ENCODE results near the gene SLAMF9. TPM values are rescaled to one million over a fixed set of nuclear protein-coding genes. Genes with fewer than 3 reads are reported as not detected.
"Not testable (repeated sequence)": the region's sequence is repeated elsewhere in the genome, so short reads cannot be mapped to it uniquely, and the experiment has no call there.

Gene SLAMF9
- total RNA-seq, 2 donors from 2014 or later: not detected

- H3K36me3 Mint-ChIP-seq: peaks cover 33 to 65% of the 10 kb centered on the region in 2 donors
- no peak for ATAC-seq
These were observed 33.4 kb downstream of the SLAMF9 start for GRCh38 chr1:159920651-159921050.

DNA sequence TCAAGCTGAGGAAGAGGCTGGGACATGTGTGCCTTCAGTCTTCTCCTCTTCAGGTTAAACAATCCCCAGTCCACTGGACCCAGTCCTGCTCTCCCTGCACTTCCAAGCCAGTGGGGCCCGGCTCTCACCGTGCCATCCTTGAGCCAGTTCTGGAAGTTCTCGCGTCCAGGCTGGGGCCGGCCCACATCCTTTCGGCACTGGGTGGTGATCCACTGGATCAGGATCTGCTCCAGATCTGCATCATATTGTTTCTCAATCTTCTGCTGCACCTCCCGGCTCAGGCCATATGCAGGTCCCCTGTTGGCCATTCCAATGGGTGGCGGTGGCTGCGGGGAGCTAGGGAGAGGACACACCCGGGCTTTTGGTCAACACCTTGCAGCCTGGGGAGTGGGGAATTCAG is 33.8 kb downstream of the SLAMF9 start:
- DNase-seq (ENCODE audit: low spot score in 2 of 2) (no peak), ATAC-seq (no peak)
- Mint-ChIP-seq H3K9me3 (no peaks in the 10 kb centered on the region), H3K27ac (peak overlapping the region; percentile 98 to 100), H3K36me3 (peaks cover 31 to 61% of the 10 kb centered on the region in 2 donors)

More at GRCh38 chr1:159920651-159921050, 33.4 kb downstream of the SLAMF9 start:
- peak overlapping the region; percentile 98 to 100 for H3K27ac Mint-ChIP-seq
- no peaks in the 10 kb centered on the region for H3K9me3 Mint-ChIP-seq
- no peak for DNase-seq (ENCODE audit: low spot score in 2 of 2)

GRCh38 chr1:159919236-159919865 is 34.7 kb downstream of the SLAMF9 start:
- Mint-ChIP-seq H3K27ac (peak overlapping the region in 1 of 2 donors; percentile 75), H3K36me3 (peaks cover 29 to 57% of the 10 kb centered on the region in 2 donors), H3K9me3 (no peaks in the 10 kb centered on the region)
- no peak for DNase-seq (ENCODE audit: low spot score in 2 of 2)
- ATAC-seq: no peak

- no peaks in the 10 kb centered on the region for H3K9me3 Mint-ChIP-seq
- peak overlapping the region; percentile 77 to 87 for H3K27ac Mint-ChIP-seq
- H3K36me3 Mint-ChIP-seq: peaks cover 24 to 49% of the 10 kb centered on the region in 2 donors
- ATAC-seq (no peak), DNase-seq (ENCODE audit: low spot score in 2 of 2) (no peak)
These were observed 35.5 kb downstream of the SLAMF9 start for GRCh38 chr1:159918352-159919200.

DNA sequence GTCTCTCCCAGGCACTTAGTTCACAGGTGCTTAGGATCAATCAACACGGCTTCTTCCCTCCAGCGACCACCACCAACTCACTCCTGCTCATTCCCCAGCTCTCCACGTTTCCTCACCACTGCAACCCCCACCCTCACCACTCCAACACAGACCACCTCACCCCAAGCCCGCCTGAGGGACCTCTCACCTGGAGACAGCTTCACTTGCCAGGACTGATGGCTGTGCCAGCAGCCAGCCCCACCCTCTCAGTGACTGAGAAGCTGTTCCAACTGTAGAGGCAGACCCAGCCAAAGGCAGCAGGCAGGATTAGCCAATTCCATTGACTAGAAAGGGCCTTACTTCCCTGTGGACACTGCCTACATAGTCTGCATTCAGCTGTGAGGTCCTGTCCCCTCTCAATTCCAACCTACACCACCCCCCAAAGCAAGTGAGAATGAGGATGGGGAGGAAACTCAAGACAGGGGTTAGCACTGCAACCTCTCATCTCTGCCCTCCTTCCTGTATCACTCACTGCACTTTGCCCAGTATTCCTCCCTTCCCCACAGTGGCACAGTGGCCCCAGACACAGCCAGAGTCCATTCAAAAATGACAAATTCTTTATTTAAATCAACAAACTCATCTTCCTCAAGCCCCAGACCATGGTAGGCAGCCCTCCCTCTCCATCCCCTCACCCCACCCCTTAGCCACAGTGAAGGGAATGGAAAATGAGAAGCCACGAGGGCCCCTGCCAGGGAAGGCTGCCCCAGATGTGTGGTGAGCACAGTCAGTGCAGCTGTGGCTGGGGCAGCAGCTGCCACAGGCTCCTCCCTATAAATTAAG is 36.3 kb downstream of the SLAMF9 start:
- peak overlapping the region; percentile 77 to 87 for H3K27ac Mint-ChIP-seq
- H3K36me3 Mint-ChIP-seq: peaks cover 16 to 46% of the 10 kb centered on the region in 2 donors
- no peaks in the 10 kb centered on the region for H3K9me3 Mint-ChIP-seq
- DNase-seq (ENCODE audit: low spot score in 2 of 2) (no peak), ATAC-seq (no peak)

GRCh38 chr1:159916242-159917051 is 37.6 kb downstream of the SLAMF9 start:
- ATAC-seq (no peak), DNase-seq (ENCODE audit: low spot score in 2 of 2) (no peak)
- H3K27ac Mint-ChIP-seq: peak overlapping the region; percentile 61 to 77
- peaks cover 15 to 41% of the 10 kb centered on the region in 2 donors for H3K36me3 Mint-ChIP-seq
- no peaks in the 10 kb centered on the region for H3K9me3 Mint-ChIP-seq

DNA sequence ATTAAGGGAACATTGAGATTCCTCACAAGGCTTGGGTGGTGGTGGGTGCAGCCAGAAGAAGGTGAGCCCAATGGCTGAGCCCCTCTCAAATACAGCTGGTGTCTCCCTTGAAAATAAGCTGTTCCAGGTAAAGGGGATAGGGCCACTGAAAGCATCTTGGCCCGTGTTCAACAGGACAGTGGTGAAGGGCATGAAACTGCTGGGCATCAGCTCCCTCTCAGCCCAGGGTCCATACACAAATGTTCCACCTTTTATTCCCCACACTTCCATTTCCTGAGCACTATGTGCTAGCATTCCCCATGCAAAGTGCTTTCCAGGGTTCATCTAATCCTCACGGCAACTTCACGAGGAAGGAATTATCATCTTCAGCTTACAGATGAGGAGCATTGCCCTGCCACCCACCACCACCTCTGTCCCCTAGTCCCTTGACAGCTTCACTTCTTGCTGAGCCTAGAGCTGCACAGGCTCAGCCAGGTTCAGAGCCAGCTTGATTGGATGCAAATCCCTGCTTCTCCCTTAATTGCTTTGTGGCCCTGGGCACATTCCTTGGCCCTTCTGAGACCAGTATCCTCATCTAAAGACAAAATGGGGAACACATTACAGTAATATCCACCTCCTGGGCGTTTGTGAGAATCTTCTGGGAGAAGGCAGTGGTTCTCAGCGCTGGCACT is 38.3 kb downstream of the SLAMF9 start:
- DNase-seq (ENCODE audit: low spot score in 2 of 2): no peak
- peaks cover 11 to 33% of the 10 kb centered on the region in 2 donors for H3K36me3 Mint-ChIP-seq
- peak overlapping the region; percentile 61 to 77 for H3K27ac Mint-ChIP-seq
- no peaks in the 10 kb centered on the region for H3K9me3 Mint-ChIP-seq
- ATAC-seq: no peak

DNA sequence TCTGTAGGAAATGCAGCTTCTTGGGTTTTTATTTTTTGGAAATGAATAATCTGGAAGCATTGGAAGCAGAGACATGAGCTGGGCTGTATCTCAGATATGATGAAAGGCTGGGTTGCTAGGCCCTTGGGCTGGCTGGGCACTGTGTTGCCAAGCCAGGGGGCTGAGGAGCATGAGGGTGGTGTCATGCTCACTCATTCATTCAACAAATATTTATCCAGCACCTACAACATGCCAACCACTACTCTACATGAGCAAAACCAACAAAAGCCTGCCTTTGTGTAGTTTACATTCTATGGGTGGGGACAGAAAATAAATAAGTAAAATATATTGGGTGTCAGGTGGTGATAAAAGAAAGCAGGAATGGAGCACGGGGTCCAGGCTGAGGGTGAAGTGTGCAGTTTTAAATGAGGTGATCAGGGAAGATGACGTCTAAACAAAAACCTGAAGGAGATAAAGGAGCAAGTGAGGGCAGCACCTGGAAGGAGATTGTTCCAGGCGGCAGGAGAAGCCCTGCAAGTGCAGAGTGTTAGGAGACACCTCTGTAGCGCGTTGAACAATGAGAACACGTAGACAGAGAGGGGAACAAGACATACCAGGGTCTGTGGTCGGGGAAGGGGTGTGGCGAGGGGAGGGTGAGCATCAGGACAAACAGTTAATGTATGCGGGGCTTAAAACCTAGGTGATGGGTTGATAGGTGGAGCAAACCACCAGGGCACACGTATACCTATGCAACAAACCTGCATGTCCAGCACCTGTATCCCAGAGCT is 39.6 kb downstream of the SLAMF9 start:
- Mint-ChIP-seq H3K9me3 (no peaks in the 10 kb centered on the region), H3K27ac (peak overlapping the region in 1 of 2 donors; percentile 88), H3K36me3 (peaks cover 6 to 24% of the 10 kb centered on the region in 2 donors)
- ATAC-seq: no peak
- no peak for DNase-seq (ENCODE audit: low spot score in 2 of 2)

- no peak for ATAC-seq
- Mint-ChIP-seq H3K9me3 (no peaks in the 10 kb centered on the region), H3K27ac (peak overlapping the region; percentile 84 to 88), H3K36me3 (peaks cover 6 to 22% of the 10 kb centered on the region in 2 donors)
- no peak for DNase-seq (ENCODE audit: low spot score in 2 of 2)
These were observed 40.4 kb downstream of the SLAMF9 start for GRCh38 chr1:159913451-159914192.

- ATAC-seq (peak in 1 of 2 donors; percentile 43), DNase-seq (ENCODE audit: low spot score in 2 of 2) (no peak)
These were observed 42.5 kb downstream of the SLAMF9 start for GRCh38 chr1:159911326-159912070.

DNA sequence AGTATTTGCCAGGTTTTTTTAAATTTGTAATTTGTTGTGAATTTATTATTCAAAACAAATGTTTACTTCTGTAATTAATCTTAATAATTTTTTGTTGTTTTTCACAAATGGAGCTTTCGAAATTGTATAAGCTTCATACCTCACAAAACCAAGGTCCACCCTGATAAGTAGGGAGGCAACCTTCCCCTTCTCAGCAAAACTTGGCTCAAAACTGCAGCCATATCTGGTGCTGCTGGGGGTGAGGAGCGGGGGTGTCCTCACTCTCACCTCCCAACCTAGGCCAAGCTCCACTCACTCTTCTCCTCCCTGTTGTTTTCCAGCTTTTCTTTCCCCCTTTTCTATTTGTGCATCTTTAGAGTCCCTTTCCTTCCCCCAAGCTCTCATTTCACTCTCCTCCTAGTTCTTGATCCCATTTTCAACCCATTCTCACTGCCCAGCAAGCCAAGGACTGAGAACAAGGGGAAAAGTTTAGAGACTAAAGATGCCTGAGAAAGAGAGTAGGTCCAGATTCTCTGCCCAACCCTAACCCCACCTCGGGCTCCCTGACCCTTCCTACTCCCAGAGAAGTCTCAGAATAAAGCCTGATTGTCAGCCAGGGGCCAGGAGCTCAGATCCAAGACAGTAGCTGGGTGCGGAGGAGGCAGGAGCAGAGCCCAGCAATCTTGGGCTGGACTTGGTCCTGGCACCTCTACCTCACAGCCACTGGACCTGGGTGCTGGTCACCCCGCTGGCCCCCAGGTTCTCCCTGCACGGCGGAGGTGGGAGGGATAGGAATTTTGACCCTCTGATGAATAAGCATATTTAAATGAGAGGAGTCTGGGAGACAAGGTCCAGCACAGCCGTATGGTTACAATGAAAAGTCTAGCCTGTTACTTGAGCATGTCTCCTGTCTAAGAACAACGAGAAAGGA is 45.8 kb downstream of the SLAMF9 start:
- H3K9me3 Mint-ChIP-seq: no peaks in the 10 kb centered on the region
- H3K27ac Mint-ChIP-seq: peak overlapping the region in 1 of 2 donors; percentile 9
- no peak for ATAC-seq

More at GRCh38 chr1:159911326-159912070, 42.5 kb downstream of the SLAMF9 start:
- peaks cover 0 to 10% of the 10 kb centered on the region in 2 donors for H3K36me3 Mint-ChIP-seq
- H3K27ac Mint-ChIP-seq: peak overlapping the region; percentile 84 to 98
- H3K9me3 Mint-ChIP-seq: no peaks in the 10 kb centered on the region

GRCh38 chr1:159906960-159907359 is 47.1 kb downstream of the SLAMF9 start:
- Mint-ChIP-seq H3K36me3 (no peaks in the 10 kb centered on the region), H3K9me3 (no peaks in the 10 kb centered on the region), H3K27ac (no peak overlapping the region)
- no peak for ATAC-seq
- no peak for DNase-seq (ENCODE audit: low spot score in 2 of 2)

More for the DNA sequence above, 45.8 kb downstream of the SLAMF9 start:
- no peak for DNase-seq (ENCODE audit: low spot score in 2 of 2)
- H3K36me3 Mint-ChIP-seq: peaks cover 0 to 9% of the 10 kb centered on the region in 2 donors

- H3K27ac Mint-ChIP-seq; DNase-seq (ENCODE audit: low spot score in 2 of 2); H3K9me3 Mint-ChIP-seq; H3K36me3 Mint-ChIP-seq; ATAC-seq: not testable (repeated sequence)
These were observed 50.0 kb downstream of the SLAMF9 start for GRCh38 chr1:159904036-159904435.

Data from activated naive CD4-positive, alpha-beta T cell treated with anti-CD3 and anti-CD28 coated beads, Interleukin-2, amount 50 U/mL, for 72 hours (primary cell).